Psoas muscle (tissue), 7 donors: ENCODE measurements around the gene LOC128125822.

ENCODE experiments used
- ATAC-seq, 4 donors: fragments of 200-7000 bp; cut with Tn5 transposase; one replicate each; pipeline ENCODE4 v1.9.1; 2020; ENCODE audit warnings: moderate library complexity in 3 of 4, mild to moderate bottlenecking in 2 of 4
- DNase-seq, 2 donors: peaks; one replicate each; pipeline ENCODE4 v3.0.0-alpha.2; 2020
- H3K27ac ChIP-seq: fragments of 200-600 bp; one replicate; pipeline ENCODE4 v1.8.0; 2022
- H3K27me3 ChIP-seq, 3 donors: fragments of 200-600 bp in 1 of 3; one replicate each; pipeline versions ENCODE4 v1.6.1 to v1.8.0; 2013 to 2022; ENCODE audit warnings: low read length in 2 of 3, mild to moderate bottlenecking in 2 of 3, moderate library complexity in 1 of 3; ENCODE audit not compliant: insufficient read depth in 3 of 3
- H3K36me3 ChIP-seq, 2 donors: fragments of 200-600 bp in 1 of 2; one replicate each; pipeline versions ENCODE4 v1.6.1 to v1.8.0; 2013 to 2022; ENCODE audit warnings: low read depth in 1 of 2, mild to moderate bottlenecking in 1 of 2, moderate library complexity in 1 of 2; ENCODE audit not compliant: insufficient read depth in 1 of 2
- H3K4me1 ChIP-seq: fragments of 200-600 bp; one replicate; pipeline ENCODE4 v1.8.0; 2022
- H3K4me3 ChIP-seq: fragments of 200-600 bp; one replicate; pipeline ENCODE4 v1.8.0; 2022; ENCODE audit warnings: mild to moderate bottlenecking
- H3K9me3 ChIP-seq: fragments of 200-600 bp; one replicate; pipeline ENCODE4 v1.8.0; 2022
- CTCF ChIP-seq: fragments of 200-600 bp; IDR thresholded peaks from one replicate; pipeline ENCODE4 v1.8.0; 2022; ENCODE audit warnings: antibody characterized with exemption
- WGBS, 3 donors: extraction: QIAGEN DNeasy Blood & Tissue Kit; methylation state at CpG; one replicate each; pipeline versions ENCODE4 v1.1.6 to v1.1.7; 2013; 5-methylcytosine and 5-hydroxymethylcytosine counted together
- intact Hi-C, 2 donors: fragments of 100-400 bp; cut with DNase I; formaldehyde crosslinking; loops; one replicate each; pipeline versions ENCODE4 v1.11.0 to v1.14.2; 2022
- donor health status: healthy with polysubstance abuse.
- donor health status: DM: no; HTN: no; CAD: no; lungs with moderate emphysema.
- donor health status: Bipolar disorder and iron deficiency.
- donor health status: healthy.
- donor health status: DM: yes; HTN: yes; CAD: no.
- donor health status: DM: no; HTN: no; CAD: no.
- donor health status: DM: yes; HTN: yes; CAD: no.

Gene LOC128125822

GRCh38 chr6:63576985-63577712 lies 4.9 kb downstream of the LOC128125822 start:
- Histone ChIP-seq H3K9me3 (no peaks in the 10 kb centered on the region), H3K27ac (peak overlapping the region; percentile 17), H3K4me1 (peaks cover 25% of the 10 kb centered on the region), H3K27me3 (no peaks in the 10 kb centered on the region), H3K36me3 (peaks cover 6 to 60% of the 10 kb centered on the region in 2 donors), H3K4me3 (peak overlapping the region; percentile 95)
- ATAC-seq, result no peak
- intact Hi-C loops, result loop anchor here (10.0 kb wide), 2 partner anchors 102 to 222 kb away; no protein-coding TSS in a partner anchor
- no peak for TF ChIP-seq CTCF
- 91 to 98% (median 92%) methylated on average over 5 of the region's 5 CpGs for WGBS, 3 donors
- no peak for DNase-seq

- H3K27me3 ChIP-seq, result no peaks in the 10 kb centered on the region
- ATAC-seq (no peak), DNase-seq (no peak)
- peaks cover 8 to 69% of the 10 kb centered on the region in 2 donors for H3K36me3 ChIP-seq
- H3K27ac ChIP-seq, result no peak overlapping the region
- H3K4me1 ChIP-seq, result peaks cover 25% of the 10 kb centered on the region
- TF ChIP-seq CTCF, result no peak
- H3K9me3 ChIP-seq, result no peaks in the 10 kb centered on the region
- 97 to 100% (median 99%) methylated on average over 2 of the region's 2 CpGs for WGBS, 3 donors
- intact Hi-C loops, result loop anchor here (10.0 kb wide), 2 partner anchors 104 to 224 kb away; no protein-coding TSS in a partner anchor
- H3K4me3 ChIP-seq, result no peak overlapping the region
Measured at GRCh38 chr6:63578757-63579156, 6.5 kb downstream of the LOC128125822 start.

- H3K4me1 ChIP-seq, result peaks cover 20% of the 10 kb centered on the region
- no peaks in the 10 kb centered on the region for H3K9me3 ChIP-seq
- peaks cover 8 to 69% of the 10 kb centered on the region in 2 donors for H3K36me3 ChIP-seq
- TF ChIP-seq CTCF, result no peak
- WGBS, 3 donors, result 92 to 95% (median 94%) methylated on average over 6 of the region's 6 CpGs
- ATAC-seq (no peak), DNase-seq (no peak)
- intact Hi-C loops, result loop anchor here (10.0 kb wide), 2 partner anchors 105 to 225 kb away; no protein-coding TSS in a partner anchor
- H3K27me3 ChIP-seq, result no peaks in the 10 kb centered on the region
- no peak overlapping the region for H3K4me3 ChIP-seq
- no peak overlapping the region for H3K27ac ChIP-seq
Measured at GRCh38 chr6:63579937-63580703, 7.8 kb downstream of the LOC128125822 start.

GRCh38 chr6:63580704-63580961 lies 8.4 kb downstream of the LOC128125822 start:
- Histone ChIP-seq H3K4me1 (peaks cover 20% of the 10 kb centered on the region), H3K36me3 (peaks cover 8 to 69% of the 10 kb centered on the region in 2 donors), H3K9me3 (no peaks in the 10 kb centered on the region), H3K27ac (no peak overlapping the region), H3K4me3 (no peak overlapping the region), H3K27me3 (no peaks in the 10 kb centered on the region)
- ATAC-seq (no peak), DNase-seq (no peak)
- WGBS, 3 donors, result 84 to 91% (median 84%) methylated on average over 3 of the region's 3 CpGs
- no peak for TF ChIP-seq CTCF
- intact Hi-C loops, result no loop called here
